ENCODE data around the gene TTPAL.

DNA sequence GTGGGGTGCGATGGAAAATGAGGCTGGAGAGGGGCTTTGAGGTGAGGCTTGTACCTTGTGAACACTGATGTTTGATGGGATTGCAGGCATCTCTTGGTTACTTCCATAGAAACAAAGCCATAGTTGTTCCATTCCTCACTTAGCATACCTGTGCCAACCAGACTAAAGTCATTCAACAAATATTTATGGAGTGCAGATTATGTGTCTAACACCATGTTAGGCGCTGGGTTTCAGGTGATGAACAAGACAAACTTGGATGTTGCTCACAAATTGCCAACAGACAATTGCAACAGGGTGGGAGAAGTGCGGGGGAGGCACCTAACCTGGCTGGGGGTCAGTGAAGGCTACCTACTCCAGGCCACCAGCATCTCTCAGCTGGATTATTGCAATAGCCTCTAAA lies 1.5 kb downstream of the TTPAL start:
- no peak for TF ChIP-seq MYC (IDR thresholded peaks at IDR 0.05; ENCODE audit: low read depth, low read length)
- TF ChIP-seq POLR2A (IDR thresholded peaks at IDR 0.05; ENCODE audit: low read depth, low read length), result no peak
- TF ChIP-seq JUN (IDR thresholded peaks at IDR 0.05; ENCODE audit: borderline replicate concordance, insufficient read depth, insufficient read length, low read depth), result no peak
- TF ChIP-seq POLR2AphosphoS5 (IDR thresholded peaks at IDR 0.05; ENCODE audit: insufficient read depth, low read depth, low read length), result no peak
- TF ChIP-seq, protein P1, sequence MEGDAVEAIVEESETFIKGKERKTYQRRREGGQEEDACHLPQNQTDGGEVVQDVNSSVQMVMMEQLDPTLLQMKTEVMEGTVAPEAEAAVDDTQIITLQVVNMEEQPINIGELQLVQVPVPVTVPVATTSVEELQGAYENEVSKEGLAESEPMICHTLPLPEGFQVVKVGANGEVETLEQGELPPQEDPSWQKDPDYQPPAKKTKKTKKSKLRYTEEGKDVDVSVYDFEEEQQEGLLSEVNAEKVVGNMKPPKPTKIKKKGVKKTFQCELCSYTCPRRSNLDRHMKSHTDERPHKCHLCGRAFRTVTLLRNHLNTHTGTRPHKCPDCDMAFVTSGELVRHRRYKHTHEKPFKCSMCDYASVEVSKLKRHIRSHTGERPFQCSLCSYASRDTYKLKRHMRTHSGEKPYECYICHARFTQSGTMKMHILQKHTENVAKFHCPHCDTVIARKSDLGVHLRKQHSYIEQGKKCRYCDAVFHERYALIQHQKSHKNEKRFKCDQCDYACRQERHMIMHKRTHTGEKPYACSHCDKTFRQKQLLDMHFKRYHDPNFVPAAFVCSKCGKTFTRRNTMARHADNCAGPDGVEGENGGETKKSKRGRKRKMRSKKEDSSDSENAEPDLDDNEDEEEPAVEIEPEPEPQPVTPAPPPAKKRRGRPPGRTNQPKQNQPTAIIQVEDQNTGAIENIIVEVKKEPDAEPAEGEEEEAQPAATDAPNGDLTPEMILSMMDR (IDR thresholded peaks at IDR 0.05; ENCODE audit: extremely low read depth in 1 of 2, insufficient read depth in 1 of 2, low read depth in 1 of 2, low read length in 2 of 2), result no peak
- TF ChIP-seq FOS (IDR thresholded peaks at IDR 0.05; ENCODE audit: borderline replicate concordance, insufficient read depth, low read length), result no peak
- TF ChIP-seq EZH2 (IDR thresholded peaks at IDR 0.05; ENCODE audit: borderline replicate concordance, low read depth, low read length, severe bottlenecking), result no peak

All from endothelial cell of umbilical vein (primary cell).